Measurements from ENCODE around the gene CMTM4.

- TF ChIP-seq USF1 (IDR thresholded peaks at IDR 0.05) (no peak), EP300 (IDR thresholded peaks at IDR 0.05; ENCODE audit: borderline replicate concordance) (no peak), TCF12 (IDR thresholded peaks at IDR 0.05; ENCODE audit: low read depth) (no peak), TEAD4 (IDR thresholded peaks at IDR 0.05) (no peak)
Observed at GRCh38 chr16:66621973-66622372, 74.6 kb downstream of the CMTM4 start.

Measured in Ishikawa (cell line).